WTC11 (cell line): ENCODE data around the gene RBM20.

Experiments used
- GRHL2 ChIP-seq: fragments of 250-450 bp; sonication (Bioruptor Pico); IDR thresholded peaks from 2 replicates; pipeline ENCODE4 v1.8.0; 2022; ENCODE audit warnings: mild to moderate bottlenecking, moderate library complexity; ENCODE audit not compliant: insufficient replicate concordance, severe bottlenecking
- KAT7 ChIP-seq: sonication (generic); formaldehyde crosslinking; IDR thresholded peaks from 2 replicates; pipeline ENCODE4 v1.8.1; 2023; ENCODE audit warnings: missing genetic modification reagents, mild to moderate bottlenecking, borderline replicate concordance
- RORB ChIP-seq: fragments of 250-450 bp; sonication (Bioruptor Pico); IDR thresholded peaks from 2 replicates; pipeline ENCODE4 v1.9.0; 2021; ENCODE audit warnings: mild to moderate bottlenecking
- SP1 ChIP-seq: sonication (generic); formaldehyde crosslinking; conservative IDR thresholded peaks from 2 replicates; pipeline ENCODE4 v1.8.1; 2022; ENCODE audit warnings: missing genetic modification reagents
- TF ChIP-seq, protein P1 (sequence below): fragments of 200-600 bp; IDR thresholded peaks from 2 replicates; pipeline ENCODE4 v1.8.0; 2022; ENCODE audit warnings: antibody characterized with exemption

DNA sequence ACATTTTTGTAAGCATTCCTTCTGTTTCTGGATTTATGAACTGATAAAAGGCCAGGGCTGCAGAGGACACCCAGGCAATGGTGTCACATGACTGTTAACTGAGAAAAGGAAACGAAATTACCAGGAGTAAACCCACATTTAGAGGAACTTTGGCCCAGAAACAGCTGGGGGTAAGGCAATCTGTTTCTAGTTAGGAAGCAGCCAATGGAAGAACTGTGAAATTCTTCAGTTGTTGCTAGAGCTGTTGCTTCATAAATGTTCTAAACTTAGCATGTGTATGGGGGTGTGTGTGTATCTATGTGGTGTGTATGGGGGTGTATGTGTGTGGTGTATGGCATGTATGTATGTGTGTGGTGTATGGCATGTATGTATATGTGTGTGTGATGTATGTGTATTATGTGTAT is 215.8 kb downstream of the RBM20 start:
- TF ChIP-seq, protein P1, sequence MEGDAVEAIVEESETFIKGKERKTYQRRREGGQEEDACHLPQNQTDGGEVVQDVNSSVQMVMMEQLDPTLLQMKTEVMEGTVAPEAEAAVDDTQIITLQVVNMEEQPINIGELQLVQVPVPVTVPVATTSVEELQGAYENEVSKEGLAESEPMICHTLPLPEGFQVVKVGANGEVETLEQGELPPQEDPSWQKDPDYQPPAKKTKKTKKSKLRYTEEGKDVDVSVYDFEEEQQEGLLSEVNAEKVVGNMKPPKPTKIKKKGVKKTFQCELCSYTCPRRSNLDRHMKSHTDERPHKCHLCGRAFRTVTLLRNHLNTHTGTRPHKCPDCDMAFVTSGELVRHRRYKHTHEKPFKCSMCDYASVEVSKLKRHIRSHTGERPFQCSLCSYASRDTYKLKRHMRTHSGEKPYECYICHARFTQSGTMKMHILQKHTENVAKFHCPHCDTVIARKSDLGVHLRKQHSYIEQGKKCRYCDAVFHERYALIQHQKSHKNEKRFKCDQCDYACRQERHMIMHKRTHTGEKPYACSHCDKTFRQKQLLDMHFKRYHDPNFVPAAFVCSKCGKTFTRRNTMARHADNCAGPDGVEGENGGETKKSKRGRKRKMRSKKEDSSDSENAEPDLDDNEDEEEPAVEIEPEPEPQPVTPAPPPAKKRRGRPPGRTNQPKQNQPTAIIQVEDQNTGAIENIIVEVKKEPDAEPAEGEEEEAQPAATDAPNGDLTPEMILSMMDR = no peak
- TF ChIP-seq SP1 (CRISPR knock-in tag) (no peak), RORB (CRISPR knock-in tag) (no peak), KAT7 (no peak), GRHL2 (no peak)
